GM12878 (cell line): ENCODE results near the gene LRP5. TPM values are rescaled to one million over a fixed set of nuclear protein-coding genes. Genes with fewer than 3 reads are reported as not detected.

Source experiments
- ATAC-seq: fragments of 200-7000 bp; cut with Tn5 transposase; 3 replicates; pipeline ENCODE4 v1.9.1; 2020; ENCODE audit warnings: mild to moderate bottlenecking, moderate library complexity
- BruUV-seq: library from RNA; stranded (reverse); fragments of 400-500 nt; replicated peaks from 2 replicates; lab custom pipeline; 2021; lab: Mats Ljungman, UMichigan
- CTCF ChIA-PET: fragments of 300-600 bp; sonication (Branson Sonifier 250); formaldehyde crosslinking; extraction: SDS; loops from one replicate; lab custom pipeline; 2021; ENCODE audit warnings: inconsistent platforms; lab: Yijun Ruan, JAX
- POLR2A ChIA-PET: fragments of 350-600 bp; formaldehyde crosslinking; extraction: SDS; loops from one replicate; lab custom pipeline; 2021; ENCODE audit warnings: inconsistent platforms; lab: Charles Lee
- RAD21 ChIA-PET: fragments of 300-600 bp; sonication (Branson Sonifier 250); formaldehyde crosslinking; loops from one replicate; lab custom pipeline; 2023; ENCODE audit warnings: antibody characterized with exemption; ENCODE audit not compliant: unreplicated experiment; lab: Charles Lee
- SMC1A ChIA-PET: fragments of 300-600 bp; sonication (Branson Sonifier 250); formaldehyde crosslinking; loops from one replicate; lab custom pipeline; 2023; ENCODE audit not compliant: unreplicated experiment, uncharacterized antibody; lab: Charles Lee
- DNase-seq: peaks from one replicate; pipeline ENCODE4 v3.0.0-alpha.2; 2011; ENCODE audit warnings: low read depth, low spot score
- FAIRE-seq: peaks from 3 replicates; lab custom pipeline; 2011; peaks lifted over from hg19 to GRCh38; lab: Jason Lieb, UNC
- H2AFZ ChIP-seq: 2 replicates; pipeline ENCODE4 v1.6.0; 2011; ENCODE audit warnings: low read depth, low read length, control low read depth; ENCODE audit not compliant: control insufficient read depth
- H3K27ac ChIP-seq: 2 replicates; pipeline ENCODE4 v1.5.1; 2011; ENCODE audit warnings: control low read depth; ENCODE audit not compliant: control insufficient read depth, insufficient read depth
- H3K27me3 ChIP-seq, 2 experiments: replicated peaks in 1 of 2; 2 replicates each; pipeline versions ENCODE4 v1.6.0 to v1.6.1; 2011; ENCODE audit warnings: low read length in 1 of 2; ENCODE audit not compliant: control insufficient read depth in 2 of 2, insufficient read depth in 2 of 2
- H3K36me3 ChIP-seq, 2 experiments: 2 replicates each; pipeline ENCODE4 v1.5.1; 2011; ENCODE audit warnings: low read length in 1 of 2; ENCODE audit not compliant: control insufficient read depth in 2 of 2, insufficient read depth in 2 of 2
- H3K4me1 ChIP-seq: 2 replicates; pipeline ENCODE4 v1.6.1; 2011; ENCODE audit warnings: mild to moderate bottlenecking, low read length, moderate library complexity, mixed read lengths; ENCODE audit not compliant: control insufficient read depth, insufficient read depth
- H3K4me2 ChIP-seq: 2 replicates; pipeline ENCODE4 v1.6.0; 2011; ENCODE audit warnings: control low read depth; ENCODE audit not compliant: control insufficient read depth, insufficient read depth
- H3K4me3 ChIP-seq: fragments of 200-600 bp; sonication (generic); 2 replicates; pipeline ENCODE4 v1.5.1; 2016
- H3K79me2 ChIP-seq: 2 replicates; pipeline ENCODE4 v1.6.0; 2011; ENCODE audit warnings: low read length; ENCODE audit not compliant: control insufficient read depth, insufficient read depth
- H3K9ac ChIP-seq: 2 replicates; pipeline ENCODE4 v1.8.0; 2011; ENCODE audit warnings: low read length, control low read depth, mixed read lengths; ENCODE audit not compliant: control insufficient read depth, insufficient read depth
- H3K9me3 ChIP-seq: replicated peaks from 3 replicates; pipeline ENCODE4 v1.5.1; 2011; ENCODE audit warnings: mild to moderate bottlenecking, low read length; ENCODE audit not compliant: control insufficient read depth, insufficient read depth
- H4K20me1 ChIP-seq: 2 replicates; pipeline ENCODE4 v1.6.0; 2011; ENCODE audit not compliant: control insufficient read depth, insufficient read depth
- BMI1 ChIP-seq: fragments of 450-650 bp; IDR thresholded peaks from 2 replicates; pipeline ENCODE4 v1.6.1; 2016; ENCODE audit warnings: mild to moderate bottlenecking, moderate library complexity, borderline replicate concordance
- CBX3 ChIP-seq: fragments of 200-600 bp; sonication (generic); IDR thresholded peaks from 2 replicates; pipeline ENCODE4 v1.6.1; 2016; ENCODE audit warnings: low read depth, borderline replicate concordance
- CREM ChIP-seq: IDR thresholded peaks from 2 replicates; pipeline ENCODE4 v1.6.1; 2014; ENCODE audit warnings: antibody characterized with exemption, low read depth
- HDAC2 ChIP-seq: fragments of 200-600 bp; sonication (generic); IDR thresholded peaks from 2 replicates; pipeline ENCODE4 v1.6.1; 2017
- HSF1 ChIP-seq: fragments of 150-350 bp; IDR thresholded peaks from 2 replicates; pipeline ENCODE4 v1.6.1; 2014; ENCODE audit warnings: mild to moderate bottlenecking, low read depth, low read length
- MEF2B ChIP-seq: fragments of 450-650 bp; IDR thresholded peaks from 2 replicates; pipeline ENCODE4 v1.6.1; 2018; ENCODE audit warnings: mild to moderate bottlenecking, moderate library complexity; ENCODE audit not compliant: partially characterized antibody, poor library complexity, severe bottlenecking
- MYB ChIP-seq: fragments of 150-350 bp; IDR thresholded peaks from 2 replicates; pipeline ENCODE4 v1.6.1; 2014; ENCODE audit warnings: mild to moderate bottlenecking, low read depth, low read length, borderline replicate concordance
- NFYB ChIP-seq: IDR thresholded peaks from 2 replicates; pipeline ENCODE4 v1.6.1; 2011; ENCODE audit warnings: low read depth, mild to moderate bottlenecking, low read length, improper control_type of control experiment, moderate library complexity; ENCODE audit not compliant: insufficient read depth
- NR2C1 ChIP-seq: fragments of 450-650 bp; IDR thresholded peaks from 2 replicates; pipeline ENCODE4 v1.6.1; 2017; ENCODE audit warnings: antibody characterized with exemption, mild to moderate bottlenecking, moderate library complexity
- NR2C2 ChIP-seq: IDR thresholded peaks from 2 replicates; pipeline ENCODE4 v1.6.1; 2011; ENCODE audit warnings: borderline replicate concordance, low read depth; ENCODE audit not compliant: control insufficient read depth, insufficient read length
- RUNX3 ChIP-seq: IDR thresholded peaks from 2 replicates; pipeline ENCODE4 v1.6.1; 2012; ENCODE audit warnings: low read length, inconsistent platforms
- SIN3A ChIP-seq: IDR thresholded peaks from 2 replicates; pipeline ENCODE4 v1.6.1; 2012; ENCODE audit warnings: low read depth, low read length, improper control_type of control experiment
- SMAD5 ChIP-seq: IDR thresholded peaks from 2 replicates; pipeline ENCODE4 v1.6.1; 2016; ENCODE audit warnings: antibody characterized with exemption, low read depth
- SPI1 ChIP-seq: IDR thresholded peaks from 2 replicates; pipeline ENCODE4 v1.6.1; 2011; ENCODE audit warnings: low read depth, mild to moderate bottlenecking, low read length, moderate library complexity, borderline replicate concordance; ENCODE audit not compliant: insufficient read depth
- TAF1 ChIP-seq: IDR thresholded peaks from 2 replicates; pipeline ENCODE4 v1.6.1; 2011; ENCODE audit warnings: mild to moderate bottlenecking, low read depth, low read length, borderline replicate concordance
- TBL1XR1 ChIP-seq: IDR thresholded peaks from 2 replicates; pipeline ENCODE4 v1.6.1; 2012; ENCODE audit warnings: low read depth, low read length, improper control_type of control experiment
- ZNF207 ChIP-seq: fragments of 450-650 bp; IDR thresholded peaks from 2 replicates; pipeline ENCODE4 v1.6.1; 2014; ENCODE audit warnings: antibody characterized with exemption, mild to moderate bottlenecking, borderline replicate concordance
- ZNF622 ChIP-seq: fragments of 450-650 bp; IDR thresholded peaks from 2 replicates; pipeline ENCODE4 v1.6.1; 2017; ENCODE audit warnings: mild to moderate bottlenecking, inconsistent platforms
- WGBS: methylation state at CpG from one replicate; pipeline ENCODE4 v1.1.6; 2016; ENCODE audit warnings: low lambda C conversion rate; ENCODE audit not compliant: insufficient replicate concordance, insufficient coverage; ENCODE audit errors: missing lambda C conversion rate; 5-methylcytosine and 5-hydroxymethylcytosine counted together
- in situ Hi-C: fragments of 300-500 bp; cut with MboI; formaldehyde crosslinking; loops from 9 replicates; pipeline ENCODE4 v1.14.3; 2018; ENCODE audit warnings: mixed read lengths
- intact Hi-C: fragments of 100-400 bp; cut with micrococcal nuclease; formaldehyde crosslinking; loops from one replicate; pipeline ENCODE4 v1.14.2; 2022; ENCODE audit not compliant: unreplicated experiment
- polyA plus RNA-seq, 11 experiments: library from polyadenylated mRNA; depleted of rRNA in 4 of 11; unstranded in 6 of 11; stranded (reverse) in 5 of 11; fragments of >200 nt; fragmentation: Nextera tagmentation in 4 of 11; fragmentation: Illumina TruSeq in 1 of 11; extraction: Ambion mirVana in 4 of 11; extraction: Trizol in 1 of 11; gene quantifications; 1 replicate in 1 of 11; 2 replicates in 10 of 11; pipeline versions ENCODE4 v1.2.1 to v1.2.3, GENCODE V29; 2011 to 2016; ENCODE audit warnings: inconsistent platforms in 2 of 11, missing spikeins in 2 of 11, low read depth in 1 of 11
- total RNA-seq, 4 experiments: library from RNA; depleted of rRNA in 3 of 4; stranded (reverse); fragments of >200 nt in 3 of 4; fragmentation: Illumina TruSeq in 1 of 4; extraction: Trizol in 1 of 4; gene quantifications; 2 replicates each; pipeline versions ENCODE4 v1.2.1 to v1.2.3, GENCODE V29; 2013 to 2021

LRP5 gene
- total and polyA plus RNA-seq, 10 of the 15 experiments (the other 5 are each of a cell fraction or from before 2014, with no cell fraction given), result 0.37 to 34.0 (median 6.6) TPM

GRCh38 chr11:68481579-68482240 is 169.3 kb downstream of the LRP5 start:
- H3K36me3 ChIP-seq, result peaks cover 0 to 4% of the 10 kb centered on the region in 2 experiments; a peak in 2 of 4 replicates
- peaks cover 4% of the 10 kb centered on the region; the same call in 2 of the 3 replicates for H3K9me3 ChIP-seq
- TF ChIP-seq HDAC2 (no peak), RUNX3 (no peak), TAF1 (no peak), SMAD5 (no peak), TBL1XR1 (no peak), CREM (no peak), MYB (no peak)
- TF ChIP-seq, all 136 proteins: peak for 0
- CTCF ChIA-PET, result interaction anchor here (1.0 kb wide), 1 partner anchor 19 kb away, joined by 3 read pairs; no protein-coding TSS in a partner anchor
- DNase-seq (no peak), FAIRE-seq (no peak), ATAC-seq (no peak)
- no peak overlapping the region for H3K9ac ChIP-seq
- in situ Hi-C loops (no loop called here), intact Hi-C loops (no loop called here)
- TSS peak; percentile 29 for BruUV-seq
- no peaks in the 10 kb centered on the region; the same call in 1 of the 2 replicates for H4K20me1 ChIP-seq
- peaks cover 90% of the 10 kb centered on the region for H3K79me2 ChIP-seq
- no peak overlapping the region for H2AFZ ChIP-seq
- WGBS, result 84% methylated on average over 6 of the region's 6 CpGs
- H3K27me3 ChIP-seq, result no peaks in the 10 kb centered on the region
- no peak overlapping the region for H3K4me3 ChIP-seq
- H3K4me2 ChIP-seq, result no peak overlapping the region
- SMC1A ChIA-PET, result interaction anchor here (1.6 kb wide), 1 partner anchor 17 kb away, joined by 4 read pairs; no protein-coding TSS in a partner anchor
- H3K4me1 ChIP-seq, result no peaks in the 10 kb centered on the region; the same call in 1 of the 2 replicates
- POLR2A ChIA-PET, result interaction anchor here (0.6 to 0.7 kb wide), 2 partner anchors 18 to 26 kb away, joined by 3 to 6 read pairs; no protein-coding TSS in a partner anchor
- H3K27ac ChIP-seq, result no peak overlapping the region
- RAD21 ChIA-PET, result no interaction called here

GRCh38 chr11:68488623-68489022 is 176.2 kb downstream of the LRP5 start:
- ATAC-seq, result no peak
- ChIA-PET POLR2A (no interaction called here), RAD21 (no interaction called here), SMC1A (interaction anchor here (0.6 to 1.6 kb wide), 6 partner anchors 12 to 173 kb away, joined by 3 to 5 read pairs (median 4); no protein-coding TSS in a partner anchor), CTCF (no interaction called here)
- Histone ChIP-seq H3K36me3 (no peaks in the 10 kb centered on the region), H3K27me3 (no peaks in the 10 kb centered on the region), H3K4me3 (no peak overlapping the region), H4K20me1 (peaks cover 2% of the 10 kb centered on the region), H3K27ac (no peak overlapping the region), H3K4me1 (no peaks in the 10 kb centered on the region; the same call in 1 of the 2 replicates), H3K9me3 (no peaks in the 10 kb centered on the region; the same call in 2 of the 3 replicates), H3K4me2 (no peak overlapping the region), H2AFZ (no peak overlapping the region), H3K9ac (no peak overlapping the region), H3K79me2 (peaks cover 93% of the 10 kb centered on the region)
- intact Hi-C loops (no loop called here), in situ Hi-C loops (no loop called here)
- BruUV-seq, result no TSS peak
- no peak for FAIRE-seq
- no peak for DNase-seq
- 100% methylated on average over 1 of the region's 1 CpG for whole genome bisulfite sequencing
- TF ChIP-seq HSF1 (no peak), CBX3 (no peak), MEF2B (no peak), BMI1 (no peak), NR2C1 (no peak), ZNF207 (no peak), ZNF622 (no peak), SPI1 (no peak), SIN3A (no peak), NR2C2 (no peak), NFYB (no peak)
